CD4-positive, alpha-beta T cell (primary cell): ENCODE measurements around the gene STX12. TPM values are rescaled to one million over a fixed set of nuclear protein-coding genes. Genes with fewer than 3 reads are reported as not detected.

ENCODE experiments used
- ATAC-seq: fragments of 200-7000 bp; cut with Tn5 transposase; one replicate; pipeline ENCODE4 v1.10.0; 2022; ENCODE audit warnings: mild to moderate bottlenecking; ENCODE audit not compliant: poor library complexity
- CTCF ChIA-PET: fragments of 350-600 bp; sonication (Branson Sonifier 250); formaldehyde crosslinking; loops from one replicate; lab custom pipeline; 2021; ENCODE audit warnings: antibody characterized with exemption, inconsistent platforms; lab: Charles Lee
- POLR2A ChIA-PET: fragments of 350-600 bp; sonication (Branson Sonifier 250); formaldehyde crosslinking; loops from one replicate; lab custom pipeline; 2021; ENCODE audit warnings: antibody characterized with exemption, inconsistent platforms; lab: Charles Lee
- DNase-seq, 14 experiments: peaks; one replicate each; pipeline ENCODE4 v3.0.0-alpha.2; 2013 to 2020; ENCODE audit warnings: mixed read lengths in 2 of 14
- H3K27ac ChIP-seq, 2 donors: one replicate each; pipeline versions ENCODE4 v1.5.1 to v1.7.0; 2013; ENCODE audit warnings: low read length in 2 of 2, low read depth in 1 of 2, mild to moderate bottlenecking in 1 of 2
- H3K27me3 ChIP-seq, 2 experiments: 1 replicate in 1 of 2; 2 replicates in 1 of 2; pipeline versions ENCODE4 v1.6.1 to v1.7.0; 2013; ENCODE audit warnings: low read length in 2 of 2, control low read depth in 1 of 2, mild to moderate bottlenecking in 1 of 2, moderate library complexity in 1 of 2; ENCODE audit not compliant: insufficient read depth in 2 of 2, control insufficient read depth in 1 of 2
- H3K36me3 ChIP-seq: one replicate; pipeline ENCODE4 v1.6.1; 2013; ENCODE audit warnings: low read length, control low read depth; ENCODE audit not compliant: insufficient read depth
- H3K4me1 ChIP-seq: one replicate; pipeline ENCODE4 v1.6.1; 2013; ENCODE audit warnings: low read length, control low read depth; ENCODE audit not compliant: insufficient read depth
- H3K4me3 ChIP-seq: one replicate; pipeline ENCODE4 v1.5.1; 2013; ENCODE audit warnings: mild to moderate bottlenecking, low read length, moderate library complexity
- H3K9me3 ChIP-seq, 2 experiments: 1 replicate in 1 of 2; 2 replicates in 1 of 2; pipeline versions ENCODE4 v1.6.1 to v1.7.0; 2013; ENCODE audit warnings: low read length in 2 of 2, mild to moderate bottlenecking in 2 of 2, control low read depth in 1 of 2, moderate library complexity in 1 of 2; ENCODE audit not compliant: control insufficient read depth in 1 of 2, insufficient read depth in 1 of 2
- H3K27ac Mint-ChIP-seq: one replicate; pipeline ENCODE4 v1.8.0; 2020; ENCODE audit warnings: mixed read lengths
- H3K27me3 Mint-ChIP-seq: one replicate; pipeline ENCODE4 v1.8.0; 2021; ENCODE audit warnings: mixed read lengths
- H3K36me3 Mint-ChIP-seq: one replicate; pipeline ENCODE4 v1.8.0; 2021; ENCODE audit warnings: low read depth, mixed read lengths
- H3K4me1 Mint-ChIP-seq: one replicate; pipeline ENCODE4 v1.8.0; 2021; ENCODE audit warnings: low read depth, mixed read lengths
- H3K4me3 Mint-ChIP-seq: one replicate; pipeline ENCODE4 v1.8.0; 2020; ENCODE audit warnings: mild to moderate bottlenecking, mixed read lengths
- H3K9me3 Mint-ChIP-seq: one replicate; pipeline ENCODE4 v1.8.0; 2020; ENCODE audit warnings: mixed read lengths
- CTCF ChIP-seq: fragments of 200-600 bp; IDR thresholded peaks from one replicate; pipeline ENCODE4 v1.8.0; 2022; ENCODE audit warnings: antibody characterized with exemption, mild to moderate bottlenecking
- intact Hi-C, 2 experiments: fragments of 100-400 bp; cut with DNase I in 1 of 2; cut with micrococcal nuclease in 1 of 2; formaldehyde crosslinking; loops; one replicate each; pipeline versions ENCODE4 v1.15.1 to v1.9.0; 2023 to 2025; cut with DNase I, micrococcal nuclease
- total RNA-seq, 174 experiments: library from RNA in 2 of 174; stranded (reverse) in 2 of 174; gene quantifications; one replicate each; pipeline ENCODE4 v1.2.3 and lab custom pipeline; 2021 to 2026

STX12 gene
- total RNA-seq, 2 experiments from 2014 or later: 20.3 to 22.7 TPM

GRCh38 chr1:27864264-27864895 lies 91.4 kb downstream of the STX12 start:
- H3K4me3 ChIP-seq: no peak overlapping the region
- no peak for ATAC-seq
- Mint-ChIP-seq H3K4me1 (peaks cover 32% of the 10 kb centered on the region), H3K36me3 (no peaks in the 10 kb centered on the region), H3K9me3 (no peaks in the 10 kb centered on the region), H3K27ac (peak overlapping the region; percentile 74), H3K27me3 (no peaks in the 10 kb centered on the region), H3K4me3 (peak overlapping the region; percentile 51)
- TF ChIP-seq CTCF: no peak
- H3K4me1 ChIP-seq: peaks cover 55% of the 10 kb centered on the region
- H3K36me3 ChIP-seq: no peaks in the 10 kb centered on the region
- CTCF ChIA-PET: no interaction called here
- no peaks in the 10 kb centered on the region for H3K9me3 ChIP-seq
- DNase-seq: peak in 5 of 14 experiments; percentile 8 to 78 (median 41)
- H3K27ac ChIP-seq: peak overlapping the region in 1 of 2 donors; percentile 71
- POLR2A ChIA-PET: interaction anchor here (0.6 to 1.4 kb wide), 3 partner anchors 39 to 498 kb away, joined by 3 read pairs; no protein-coding TSS in a partner anchor
- H3K27me3 ChIP-seq: no peaks in the 10 kb centered on the region
- intact Hi-C loops: loop anchor here in 1 of 2 experiments (5.0 kb wide), 1 partner anchor 98 kb away; no protein-coding TSS in a partner anchor

GRCh38 chr1:27865821-27866220 lies 92.8 kb downstream of the STX12 start:
- no peak overlapping the region for H3K4me3 Mint-ChIP-seq
- H3K4me3 ChIP-seq: no peak overlapping the region
- no peaks in the 10 kb centered on the region for H3K36me3 ChIP-seq
- ChIA-PET POLR2A (no interaction called here), CTCF (no interaction called here)
- DNase-seq: no peak
- peaks cover 38% of the 10 kb centered on the region for H3K4me1 Mint-ChIP-seq
- no peaks in the 10 kb centered on the region for H3K36me3 Mint-ChIP-seq
- no peak for ATAC-seq
- intact Hi-C loops: no loop called here
- no peaks in the 10 kb centered on the region for H3K27me3 Mint-ChIP-seq
- H3K27ac ChIP-seq: no peak overlapping the region
- TF ChIP-seq CTCF: no peak
- H3K9me3 Mint-ChIP-seq: no peaks in the 10 kb centered on the region
- H3K9me3 ChIP-seq: no peaks in the 10 kb centered on the region
- no peaks in the 10 kb centered on the region for H3K27me3 ChIP-seq
- H3K27ac Mint-ChIP-seq: no peak overlapping the region
- H3K4me1 ChIP-seq: peaks cover 68% of the 10 kb centered on the region

- DNase-seq: no peak
- Mint-ChIP-seq H3K36me3 (peaks cover 8% of the 10 kb centered on the region), H3K4me1 (peaks cover 40% of the 10 kb centered on the region), H3K27ac (peak overlapping the region; percentile 93), H3K27me3 (no peaks in the 10 kb centered on the region), H3K9me3 (no peaks in the 10 kb centered on the region), H3K4me3 (peak overlapping the region; percentile 81)
- H3K27ac ChIP-seq: peak overlapping the region; percentile 54 to 69
- intact Hi-C loops: no loop called here
- no peaks in the 10 kb centered on the region for H3K36me3 ChIP-seq
- CTCF ChIA-PET: no interaction called here
- ATAC-seq: no peak
- no peak for TF ChIP-seq CTCF
- H3K27me3 ChIP-seq: no peaks in the 10 kb centered on the region
- POLR2A ChIA-PET: interaction anchor here (1.0 to 1.7 kb wide), 4 partner anchors 19 to 713 kb away, joined by 3 to 6 read pairs (median 5); partner anchors contain the start of gene XKR8
- H3K4me1 ChIP-seq: peaks cover 72% of the 10 kb centered on the region
- no peaks in the 10 kb centered on the region for H3K9me3 ChIP-seq
- peak overlapping the region; percentile 48 for H3K4me3 ChIP-seq
These were observed 95.5 kb downstream of the STX12 start for GRCh38 chr1:27868556-27868931.
